Heart left ventricle (tissue), 16 donors: ENCODE measurements around the gene LAIR2. TPM values are rescaled to one million over a fixed set of nuclear protein-coding genes. Genes with fewer than 3 reads are reported as not detected.

ENCODE experiments used
- ATAC-seq, 4 donors: fragments of 200-7000 bp; cut with Tn5 transposase; one replicate each; pipeline ENCODE4 v1.9.1; 2020 to 2022; ENCODE audit warnings: moderate library complexity in 4 of 4, mild to moderate bottlenecking in 3 of 4, moderate number of reproducible peaks in 1 of 4
- DNase-seq, 5 donors: peaks; one replicate each; pipeline ENCODE4 v3.0.0-alpha.2; 2020
- H3K27ac ChIP-seq, 12 donors: fragments of 200-600 bp; sonication (generic) in 4 of 12; one replicate each; pipeline versions ENCODE4 v1.5.0 to v1.8.0; 2016 to 2022; ENCODE audit warnings: mild to moderate bottlenecking in 2 of 12
- H3K27me3 ChIP-seq, 9 donors: fragments of 200-600 bp; sonication (generic) in 2 of 9; one replicate each; pipeline versions ENCODE4 v1.5.1 to v1.8.0; 2016 to 2022; ENCODE audit warnings: mild to moderate bottlenecking in 3 of 9
- H3K36me3 ChIP-seq, 9 donors: fragments of 200-600 bp; sonication (generic) in 2 of 9; one replicate each; pipeline versions ENCODE4 v1.5.0 to v1.8.0; 2018 to 2022; ENCODE audit warnings: mild to moderate bottlenecking in 2 of 9
- H3K4me1 ChIP-seq, 12 donors: fragments of 200-600 bp; sonication (generic) in 4 of 12; one replicate each; pipeline versions ENCODE4 v1.5.0 to v1.8.0; 2016 to 2022; ENCODE audit warnings: mild to moderate bottlenecking in 3 of 12
- H3K4me3 ChIP-seq, 12 donors: fragments of 200-600 bp; sonication (generic) in 4 of 12; one replicate each; pipeline versions ENCODE4 v1.5.0 to v1.8.0; 2017 to 2022; ENCODE audit warnings: mild to moderate bottlenecking in 9 of 12, moderate library complexity in 4 of 12
- H3K9me3 ChIP-seq, 12 donors: fragments of 200-600 bp; sonication (generic) in 4 of 12; one replicate each; pipeline versions ENCODE4 v1.5.0 to v1.8.0; 2016 to 2022; ENCODE audit warnings: mild to moderate bottlenecking in 1 of 12
- POLR2A ChIP-seq, 2 donors: fragments of 450-650 bp; IDR thresholded peaks; one replicate each; pipeline ENCODE4 v1.6.1; 2017; ENCODE audit warnings: antibody characterized with exemption in 2 of 2, mild to moderate bottlenecking in 2 of 2, moderate library complexity in 2 of 2
- WGBS, 4 donors: extraction: QIAGEN DNeasy Blood & Tissue Kit in 2 of 4; methylation state at CpG; one replicate each; pipeline versions ENCODE4 v1.1.5 to v1.1.7; 2013 to 2018; 5-methylcytosine and 5-hydroxymethylcytosine counted together
- intact Hi-C, 10 donors: fragments of 100-400 bp; cut with DNase I; formaldehyde crosslinking; loops; one replicate each; pipeline versions ENCODE4 v1.11.1 to v1.14.2; 2022
- polyA plus RNA-seq, 2 donors: library from polyadenylated mRNA; stranded (reverse); fragments of 200-250 nt; gene quantifications; one replicate each; pipeline ENCODE4 v1.2.3, GENCODE V29; 2013
- total RNA-seq, 9 donors: library from RNA; depleted of rRNA in 2 of 9; stranded (reverse); fragments of >200 nt in 2 of 9; fragmentation: NEBNext Ultra II Directional in 3 of 9; extraction: Animal tissue kit (Norgen Biotek cat#: 25700) in 3 of 9; gene quantifications; one replicate each; pipeline versions ENCODE4 v1.1.0 to v1.2.4, GENCODE V29; 2016 to 2023
- TF ChIP-seq, protein P1 (sequence below), 12 donors: fragments of 200-600 bp; sonication (generic) in 4 of 12; IDR thresholded peaks; one replicate each; pipeline versions ENCODE4 v1.5.0 to v1.8.0; 2018 to 2022; ENCODE audit warnings: antibody characterized with exemption in 12 of 12, mild to moderate bottlenecking in 5 of 12
- donor health status: ischemic (EF 13 %, LVEDD 7.1; RV severe dilation, severe dysfunction).
- donor health status: healthy with polysubstance abuse.
- donor health status: DM: no; HTN: yes; CAD: no.
- donor health status: DM: no; HTN: no; CAD: no.
- donor health status: ischemic (EF 25% LVEDD 6.9; RV normal size, moderate dysfunction).
- donor health status: ischemic (EF 25% LVEDD 5.7; RV mildly dilated, moderate dysfunction).
- donor health status: healthy.
- donor health status: DM: yes; HTN: yes; CAD: no.
- donor health status: ischemic (EF 35%, LVEDD 5.7; RV mildly dilated, moderate dysfunction).
- donor health status: nonischemic (EF 11% LVEDD 7.7; RV severe dilation, severe dysfunction).
- donor health status: DM: yes; HTN: yes; CAD: no.
- donor health status: PGD.
- donor health status: ischemic (EF 29% LVEDD 5.4; RV normal size, mild dysfunction).
- donor health status: nonischemic (EF 23%, LVEDD 6.1; RV moderate dilation, normal function).

Gene LAIR2
- total and polyA plus RNA-seq, 11 donors = 2.4 TPM; not detected in 10

DNA sequence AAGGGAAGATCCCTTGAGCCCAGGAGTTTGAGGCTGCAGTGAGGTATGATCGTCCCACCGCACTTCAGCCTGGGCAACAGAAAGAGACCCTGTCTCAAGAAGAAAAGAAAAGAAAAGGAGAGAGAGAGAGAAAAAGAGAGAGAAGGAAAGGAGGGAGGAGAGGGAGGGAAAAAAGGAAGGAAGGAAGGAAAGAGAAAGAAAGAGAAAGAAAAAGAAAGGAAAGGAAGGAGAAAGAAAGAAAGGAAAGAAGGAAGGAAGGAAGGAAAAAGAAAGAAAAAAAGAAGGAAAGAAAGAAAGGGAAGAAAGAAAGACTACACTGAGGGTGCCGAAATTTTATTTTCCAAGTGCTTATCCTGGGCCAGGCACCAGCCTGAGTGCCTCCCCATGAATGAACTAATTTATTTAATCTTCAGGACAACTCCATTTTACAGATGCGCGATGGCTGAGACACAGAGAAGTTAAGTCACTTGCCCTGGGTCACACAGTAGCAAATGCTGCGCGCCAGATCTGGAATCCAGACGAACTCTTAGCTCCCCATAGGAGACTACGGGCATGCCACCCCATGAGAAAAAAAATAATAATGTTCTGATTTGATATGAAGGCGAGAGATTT lies 32.2 kb upstream of the LAIR2 start:
- peak overlapping the region; percentile 61 to 93 (median 83) for H3K27ac ChIP-seq
- TF ChIP-seq, protein P1, sequence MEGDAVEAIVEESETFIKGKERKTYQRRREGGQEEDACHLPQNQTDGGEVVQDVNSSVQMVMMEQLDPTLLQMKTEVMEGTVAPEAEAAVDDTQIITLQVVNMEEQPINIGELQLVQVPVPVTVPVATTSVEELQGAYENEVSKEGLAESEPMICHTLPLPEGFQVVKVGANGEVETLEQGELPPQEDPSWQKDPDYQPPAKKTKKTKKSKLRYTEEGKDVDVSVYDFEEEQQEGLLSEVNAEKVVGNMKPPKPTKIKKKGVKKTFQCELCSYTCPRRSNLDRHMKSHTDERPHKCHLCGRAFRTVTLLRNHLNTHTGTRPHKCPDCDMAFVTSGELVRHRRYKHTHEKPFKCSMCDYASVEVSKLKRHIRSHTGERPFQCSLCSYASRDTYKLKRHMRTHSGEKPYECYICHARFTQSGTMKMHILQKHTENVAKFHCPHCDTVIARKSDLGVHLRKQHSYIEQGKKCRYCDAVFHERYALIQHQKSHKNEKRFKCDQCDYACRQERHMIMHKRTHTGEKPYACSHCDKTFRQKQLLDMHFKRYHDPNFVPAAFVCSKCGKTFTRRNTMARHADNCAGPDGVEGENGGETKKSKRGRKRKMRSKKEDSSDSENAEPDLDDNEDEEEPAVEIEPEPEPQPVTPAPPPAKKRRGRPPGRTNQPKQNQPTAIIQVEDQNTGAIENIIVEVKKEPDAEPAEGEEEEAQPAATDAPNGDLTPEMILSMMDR (IDR thresholded peaks at IDR 0.05) = no peak
- TF ChIP-seq POLR2A (IDR thresholded peaks at IDR 0.05) = no peak
- intact Hi-C loops = no loop called here
- H3K9me3 ChIP-seq = no peaks in the 10 kb centered on the region
- peak overlapping the region in 9 of 12 donors; percentile 52 to 72 (median 57) for H3K4me3 ChIP-seq
- DNase-seq (no peak), ATAC-seq (no peak)
- H3K36me3 ChIP-seq = peaks cover 0 to 3% (median 0%) of the 10 kb centered on the region in 9 donors
- 71 to 77% (median 72%) methylated on average over 10 of the region's 10 CpGs for WGBS, 4 donors
- H3K4me1 ChIP-seq = peaks cover 6 to 38% (median 26%) of the 10 kb centered on the region in 12 donors
- peaks cover 0 to 43% (median 5%) of the 10 kb centered on the region in 9 donors for H3K27me3 ChIP-seq

DNA sequence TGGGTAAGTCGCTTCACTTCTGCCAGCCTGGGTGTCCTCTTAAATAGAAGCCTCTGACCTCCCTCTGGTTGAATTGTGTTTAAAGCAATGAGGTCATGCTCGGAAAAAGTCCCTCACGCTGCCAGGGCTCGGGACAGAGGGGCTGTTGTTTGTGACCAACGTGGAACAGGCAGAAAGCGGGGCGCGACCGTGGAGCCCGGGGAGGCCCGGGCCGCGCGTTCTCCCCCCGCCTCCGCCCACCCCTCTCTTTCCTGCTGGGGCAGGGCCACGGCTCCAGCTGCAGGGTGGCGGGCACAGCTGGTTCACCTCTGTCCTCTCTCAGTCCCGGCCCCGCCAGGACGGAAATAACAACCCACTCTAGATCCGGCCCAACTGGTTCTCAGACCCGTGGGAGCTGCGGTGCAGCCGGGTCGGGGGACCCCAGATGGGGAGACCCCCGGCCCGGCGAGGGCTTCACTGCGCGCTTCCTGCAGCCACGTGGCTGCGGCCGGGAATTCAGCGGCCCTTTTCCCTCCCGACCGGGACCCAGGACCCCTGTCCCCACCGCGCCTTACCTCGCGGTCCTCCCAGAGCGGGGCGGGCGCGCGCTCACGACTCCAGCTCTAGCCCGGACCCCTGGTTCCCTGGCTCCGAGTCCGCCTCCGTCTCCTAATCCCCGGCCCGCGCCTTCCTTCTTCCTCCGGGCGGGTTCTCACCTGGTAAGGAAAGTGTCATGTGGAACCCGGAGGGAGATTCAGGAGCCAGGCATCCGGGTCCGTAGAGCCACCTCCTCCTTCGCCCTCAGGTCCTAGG lies 31.4 kb upstream of the LAIR2 start:
- Histone ChIP-seq H3K36me3 (no peaks in the 10 kb centered on the region), H3K9me3 (no peaks in the 10 kb centered on the region), H3K4me1 (peaks cover 6 to 38% (median 26%) of the 10 kb centered on the region in 12 donors), H3K4me3 (peak overlapping the region; percentile 5 to 72 (median 56)), H3K27ac (peak overlapping the region; percentile 61 to 93 (median 83)), H3K27me3 (peaks cover 0 to 44% (median 5%) of the 10 kb centered on the region in 9 donors)
- 2 to 3% (median 2%) methylated on average over 28 to 60 of the region's 60 CpGs for WGBS, 4 donors
- DNase-seq (peak; percentile 48 to 69 (median 56)), ATAC-seq (peak; percentile 7 to 54 (median 44))
- intact Hi-C loops = no loop called here
- TF ChIP-seq POLR2A (IDR thresholded peaks at IDR 0.05) = no peak
- TF ChIP-seq, protein P1 (IDR thresholded peaks at IDR 0.05) = no peak

DNA sequence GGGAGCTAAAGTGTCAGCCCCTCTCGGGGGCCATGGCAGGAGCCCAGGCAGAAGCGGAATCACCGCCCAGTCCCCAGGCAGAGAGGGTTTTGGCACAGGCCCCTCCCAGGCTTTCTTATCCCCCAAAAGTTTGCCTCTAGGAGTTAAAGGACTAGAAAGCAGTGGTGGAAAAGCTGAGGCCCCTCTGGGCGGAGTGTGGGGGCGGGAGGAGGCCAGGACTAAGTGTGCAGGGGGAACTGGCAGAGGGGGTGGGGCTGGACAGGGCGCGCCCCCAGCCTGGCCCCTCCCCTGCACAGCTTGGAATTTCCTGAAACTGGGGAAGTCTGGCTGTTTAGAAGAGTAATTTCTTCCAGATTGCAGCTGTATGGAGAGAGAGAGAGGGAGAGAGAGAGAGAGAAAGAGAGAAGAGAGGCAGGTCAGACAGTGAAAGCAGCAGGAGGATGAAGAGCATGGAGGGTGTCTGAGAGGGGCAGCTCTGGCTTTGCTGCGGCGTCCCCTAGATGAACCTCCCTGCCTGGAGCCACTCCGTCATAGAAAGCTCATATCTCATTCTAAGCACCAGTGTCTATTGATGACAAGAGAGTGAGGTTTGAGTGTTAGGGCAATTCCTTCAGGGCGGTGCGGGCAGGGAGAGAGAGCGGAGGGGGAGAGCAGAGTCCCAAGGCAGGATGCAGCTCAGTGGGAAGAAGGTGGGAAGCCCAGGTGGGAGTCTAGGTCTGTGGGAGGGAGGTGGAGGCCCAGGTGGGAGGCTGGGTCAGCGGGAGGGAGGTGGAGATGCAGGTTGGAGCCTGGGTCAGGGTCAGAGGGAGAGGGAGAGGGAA lies 29.4 kb upstream of the LAIR2 start, which contains the start of gene CDC42EP5:
Gene CDC42EP5 (minus strand): TSS at position 226 of the 821 bp plus-strand sequence. CDS start 7,749 bp downstream, outside the sequence.
- Histone ChIP-seq H3K27me3 (peaks cover 0 to 60% (median 5%) of the 10 kb centered on the region in 9 donors), H3K36me3 (no peaks in the 10 kb centered on the region), H3K27ac (peak within 1 kb of the TSS; percentile 47 to 89 (median 82)), H3K9me3 (no peaks in the 10 kb centered on the region), H3K4me3 (peak within 1 kb of the TSS in 11 of 12 donors; percentile 29 to 73 (median 54)), H3K4me1 (peaks cover 6 to 38% (median 26%) of the 10 kb centered on the region in 12 donors)
- DNase-seq = peak; percentile 77 to 87 (median 85)
- TF ChIP-seq POLR2A (IDR thresholded peaks at IDR 0.05) = peak in 1 of 2 donors; percentile 47
- TF ChIP-seq, protein P1 (IDR thresholded peaks at IDR 0.05) = no peak
- ATAC-seq = peak; percentile 92 to 95 (median 93)
- 7 to 9% (median 7%) methylated on average over 11 to 14 of the region's 14 CpGs for WGBS, 4 donors
- intact Hi-C loops = no loop called here
